Aorta (tissue), 5 donors: ENCODE measurements around the gene ACTN1. TPM values are rescaled to one million over a fixed set of nuclear protein-coding genes. Genes with fewer than 3 reads are reported as not detected.
A peak's percentile ranks its signal among the peaks of the same experiment; 100 is the strongest.

ENCODE experiments used
- ATAC-seq: fragments of 200-7000 bp; cut with Tn5 transposase; one replicate; pipeline ENCODE4 v1.9.1; 2022; ENCODE audit warnings: moderate library complexity; ENCODE audit not compliant: low FRiP score
- DNase-seq, 2 donors: peaks; one replicate each; pipeline ENCODE4 v3.0.0-alpha.2; 2020
- H3K27ac ChIP-seq, 2 donors: one replicate each; pipeline ENCODE4 v1.5.1; 2013; ENCODE audit warnings: low read length in 2 of 2, mild to moderate bottlenecking in 2 of 2, moderate library complexity in 2 of 2, control low read depth in 1 of 2, inconsistent platforms in 1 of 2, low read depth in 1 of 2
- H3K27me3 ChIP-seq, 2 donors: one replicate each; pipeline ENCODE4 v1.6.1; 2013; ENCODE audit warnings: control low read depth in 1 of 2, low read length in 1 of 2, mild to moderate bottlenecking in 1 of 2, moderate library complexity in 1 of 2; ENCODE audit not compliant: insufficient read depth in 2 of 2, control insufficient read depth in 1 of 2
- H3K36me3 ChIP-seq, 2 donors: one replicate each; pipeline ENCODE4 v1.6.1; 2013; ENCODE audit warnings: control low read depth in 1 of 2, low read length in 1 of 2, mild to moderate bottlenecking in 1 of 2; ENCODE audit not compliant: insufficient read depth in 2 of 2, control insufficient read depth in 1 of 2
- H3K4me1 ChIP-seq, 2 donors: one replicate each; pipeline ENCODE4 v1.6.1; 2013; ENCODE audit warnings: low read length in 2 of 2, control low read depth in 1 of 2, mild to moderate bottlenecking in 1 of 2, moderate library complexity in 1 of 2; ENCODE audit not compliant: insufficient read depth in 2 of 2, control insufficient read depth in 1 of 2
- H3K4me3 ChIP-seq, 2 donors: one replicate each; pipeline ENCODE4 v1.5.1; 2013; ENCODE audit warnings: low read length in 2 of 2, control low read depth in 1 of 2, mild to moderate bottlenecking in 1 of 2
- H3K9me3 ChIP-seq: one replicate; pipeline ENCODE4 v1.6.1; 2013; ENCODE audit warnings: mild to moderate bottlenecking, low read length; ENCODE audit not compliant: control insufficient read depth
- WGBS, 2 donors: extraction: QIAGEN DNeasy Blood & Tissue Kit; methylation state at CpG; one replicate each; pipeline ENCODE4 v1.1.7; 2013; 5-methylcytosine and 5-hydroxymethylcytosine counted together
- intact Hi-C, 2 donors: fragments of 100-400 bp; cut with DNase I; formaldehyde crosslinking; loops; one replicate each; pipeline versions ENCODE4 v1.14.2 to v1.15.0; 2022
- polyA plus RNA-seq, 2 donors: library from polyadenylated mRNA; stranded (reverse); fragments of 200-250 nt; gene quantifications; one replicate each; pipeline ENCODE4 v1.2.3, GENCODE V29; 2013
- total RNA-seq, 2 donors: library from RNA; stranded (reverse); fragmentation: NEBNext Ultra II Directional; extraction: Animal tissue kit (Norgen Biotek cat#: 25700); gene quantifications; one replicate each; pipeline ENCODE4 v1.2.1, GENCODE V29; 2021
- donor health status: healthy with polysubstance abuse.
- donor health status: Bipolar disorder and iron deficiency.
- donor health status: DM: no; HTN: no; CAD: no.
- donor health status: DM: no; HTN: no; CAD: no.
- donor health status: DM: yes; HTN: yes; CAD: no.

Gene ACTN1
- total and polyA plus RNA-seq, 4 donors = 82.0 to 1,590 (median 631) TPM

- H3K36me3 ChIP-seq = peaks cover 0 to 6% of the 10 kb centered on the region in 2 donors
- intact Hi-C loops = loop anchor here (5.0 kb wide), 2 partner anchors 62 to 197 kb away; no protein-coding TSS in a partner anchor
- DNase-seq (no peak), ATAC-seq (no peak)
- H3K4me1 ChIP-seq = peaks cover 0 to 3% of the 10 kb centered on the region in 2 donors
- H3K9me3 ChIP-seq = no peaks in the 10 kb centered on the region
- no peak overlapping the region for H3K4me3 ChIP-seq
- WGBS, 2 donors = 35 to 37% methylated on average over 9 of the region's 9 CpGs
- no peaks in the 10 kb centered on the region for H3K27me3 ChIP-seq
- peak overlapping the region in 1 of 2 donors; percentile 12 for H3K27ac ChIP-seq
Measured at GRCh38 chr14:68910540-68910939, 68.6 kb downstream of the ACTN1 start.

- peaks cover 4 to 9% of the 10 kb centered on the region in 2 donors for H3K36me3 ChIP-seq
- 59 to 66% methylated on average over 5 of the region's 5 CpGs for WGBS, 2 donors
Measured at GRCh38 chr14:68908803-68909202, 70.3 kb downstream of the ACTN1 start.

GRCh38 chr14:68908201-68908600 lies 70.9 kb downstream of the ACTN1 start:
- intact Hi-C loops = loop anchor here in 1 of 2 donors (5.0 kb wide), 1 partner anchor 59 kb away; no protein-coding TSS in a partner anchor
- WGBS, 2 donors = 26 to 30% methylated on average over 8 of the region's 8 CpGs
- H3K9me3 ChIP-seq = no peaks in the 10 kb centered on the region
- H3K27me3 ChIP-seq = no peaks in the 10 kb centered on the region
- peaks cover 0 to under 1% of the 10 kb centered on the region in 2 donors for H3K4me1 ChIP-seq
- peaks cover 4 to 9% of the 10 kb centered on the region in 2 donors for H3K36me3 ChIP-seq
- no peak overlapping the region for H3K27ac ChIP-seq
- peak; percentile 32 to 67 for DNase-seq
- ATAC-seq = no peak
- H3K4me3 ChIP-seq = no peak overlapping the region

More at GRCh38 chr14:68908803-68909202, 70.3 kb downstream of the ACTN1 start:
- ATAC-seq (no peak), DNase-seq (no peak)
- H3K4me3 ChIP-seq = no peak overlapping the region
- no peaks in the 10 kb centered on the region for H3K9me3 ChIP-seq
- intact Hi-C loops = loop anchor here in 1 of 2 donors (5.0 kb wide), 1 partner anchor 58 kb away; no protein-coding TSS in a partner anchor
- H3K4me1 ChIP-seq = peaks cover 0 to 3% of the 10 kb centered on the region in 2 donors
- H3K27ac ChIP-seq = no peak overlapping the region
- no peaks in the 10 kb centered on the region for H3K27me3 ChIP-seq

GRCh38 chr14:68906439-68906838 lies 72.7 kb downstream of the ACTN1 start:
- peaks cover 4 to 11% of the 10 kb centered on the region in 2 donors for H3K36me3 ChIP-seq
- peak overlapping the region in 1 of 2 donors; percentile 20 for H3K27ac ChIP-seq
- ATAC-seq (no peak), DNase-seq (peak in 1 of 2 donors; percentile 20)
- no peaks in the 10 kb centered on the region for H3K4me1 ChIP-seq
- intact Hi-C loops = loop anchor here in 1 of 2 donors (5.0 kb wide), 1 partner anchor 61 kb away; no protein-coding TSS in a partner anchor
- 62 to 65% methylated on average over 5 of the region's 5 CpGs for WGBS, 2 donors
- no peak overlapping the region for H3K4me3 ChIP-seq
- H3K27me3 ChIP-seq = no peaks in the 10 kb centered on the region
- H3K9me3 ChIP-seq = no peaks in the 10 kb centered on the region

GRCh38 chr14:68905107-68905895 lies 73.8 kb downstream of the ACTN1 start:
- WGBS, 2 donors = 47 to 49% methylated on average over 16 of the region's 16 CpGs
- no peaks in the 10 kb centered on the region for H3K27me3 ChIP-seq
- no peak overlapping the region for H3K4me3 ChIP-seq
- DNase-seq = peak in 1 of 2 donors; percentile 21
- H3K4me1 ChIP-seq = no peaks in the 10 kb centered on the region
- ATAC-seq = no peak
- peak overlapping the region in 1 of 2 donors; percentile 30 for H3K27ac ChIP-seq
- H3K9me3 ChIP-seq = no peaks in the 10 kb centered on the region
- intact Hi-C loops = loop anchor here in 1 of 2 donors (5.0 kb wide), 1 partner anchor 62 kb away; no protein-coding TSS in a partner anchor
- H3K36me3 ChIP-seq = peaks cover 4 to 16% of the 10 kb centered on the region in 2 donors

- DNase-seq (peak in 1 of 2 donors; percentile 33), ATAC-seq (no peak)
- peaks cover 4 to 15% of the 10 kb centered on the region in 2 donors for H3K36me3 ChIP-seq
- peak overlapping the region in 1 of 2 donors; percentile 68 for H3K27ac ChIP-seq
- 32 to 39% methylated on average over 14 of the region's 14 CpGs for WGBS, 2 donors
- H3K27me3 ChIP-seq = no peaks in the 10 kb centered on the region
- intact Hi-C loops = loop anchor here in 1 of 2 donors (5.0 kb wide), 1 partner anchor 190 kb away; no protein-coding TSS in a partner anchor
- no peak overlapping the region for H3K4me3 ChIP-seq
- H3K4me1 ChIP-seq = no peaks in the 10 kb centered on the region
- H3K9me3 ChIP-seq = no peaks in the 10 kb centered on the region
Measured at GRCh38 chr14:68902357-68902756, 76.7 kb downstream of the ACTN1 start.

- peaks cover under 1 to 12% of the 10 kb centered on the region in 2 donors for H3K36me3 ChIP-seq
- no peaks in the 10 kb centered on the region for H3K4me1 ChIP-seq
- intact Hi-C loops = no loop called here
- 84 to 95% methylated on average over 1 of the region's 1 CpG for WGBS, 2 donors
- no peaks in the 10 kb centered on the region for H3K27me3 ChIP-seq
- ATAC-seq (peak; percentile 1), DNase-seq (peak in 1 of 2 donors; percentile 43)
- no peaks in the 10 kb centered on the region for H3K9me3 ChIP-seq
- no peak overlapping the region for H3K4me3 ChIP-seq
- H3K27ac ChIP-seq = peak overlapping the region; percentile 25 to 62
Measured at GRCh38 chr14:68899033-68899603, 80.0 kb downstream of the ACTN1 start.

GRCh38 chr14:68898248-68899032 lies 80.7 kb downstream of the ACTN1 start:
- 36 to 40% methylated on average over 12 to 13 of the region's 13 CpGs for WGBS, 2 donors
- no peak overlapping the region for H3K4me3 ChIP-seq
- H3K27me3 ChIP-seq = no peaks in the 10 kb centered on the region
- no peaks in the 10 kb centered on the region for H3K9me3 ChIP-seq
- intact Hi-C loops = no loop called here
- H3K36me3 ChIP-seq = peaks cover 0 to 15% of the 10 kb centered on the region in 2 donors
- ATAC-seq (peak; percentile 1), DNase-seq (peak in 1 of 2 donors; percentile 35)
- no peaks in the 10 kb centered on the region for H3K4me1 ChIP-seq
- peak overlapping the region in 1 of 2 donors; percentile 62 for H3K27ac ChIP-seq
